HepG2 (cell line): ENCODE measurements around the gene ZNF19. TPM values are rescaled to one million over a fixed set of nuclear protein-coding genes. Genes with fewer than 3 reads are reported as not detected.

Experiments
- BRF2 ChIP-seq: sonication (generic); formaldehyde crosslinking; IDR thresholded peaks from 2 replicates; pipeline ENCODE4 v1.8.1; 2022; ENCODE audit warnings: mild to moderate bottlenecking, missing genetic modification reagents
- GABPB1 ChIP-seq: IDR thresholded peaks from 2 replicates; pipeline ENCODE4 v1.6.1; 2016; ENCODE audit warnings: mild to moderate bottlenecking, missing genetic modification reagents, moderate library complexity, missing compliant biosample characterization
- KIAA2018 ChIP-seq: sonication (generic); formaldehyde crosslinking; IDR thresholded peaks from 2 replicates; pipeline ENCODE4 v1.5.0; 2020; ENCODE audit warnings: mild to moderate bottlenecking, missing genetic modification reagents, borderline replicate concordance
- PTBP1 ChIP-seq: fragments of 200-400 bp; formaldehyde crosslinking; IDR thresholded peaks from 2 replicates; pipeline ENCODE4 v1.6.1; 2018; ENCODE audit warnings: low read length, low read depth; ENCODE audit not compliant: poor library complexity, severe bottlenecking
- RAD51 ChIP-seq: fragments of 450-650 bp; IDR thresholded peaks from 2 replicates; pipeline ENCODE4 v1.6.1; 2016; ENCODE audit warnings: borderline replicate concordance
- RFX1 ChIP-seq: fragments of 450-650 bp; IDR thresholded peaks from 2 replicates; pipeline ENCODE4 v1.6.1; 2017
- SOX13 ChIP-seq, 3 experiments: fragments of 450-650 bp in 1 of 3; sonication (generic) in 1 of 3; formaldehyde crosslinking in 1 of 3; IDR thresholded peaks in 2 of 3; conservative IDR thresholded peaks in 1 of 3; 2 replicates each; pipeline versions ENCODE4 v1.5.0 to v1.6.1; 2016 to 2020; ENCODE audit warnings: antibody characterized with exemption in 1 of 3, mild to moderate bottlenecking in 1 of 3, missing compliant biosample characterization in 1 of 3, missing genetic modification reagents in 1 of 3, moderate library complexity in 1 of 3
- TAF1 ChIP-seq: sonication (generic); formaldehyde crosslinking; IDR thresholded peaks from 2 replicates; pipeline ENCODE4 v1.4.0; 2020; ENCODE audit warnings: missing genetic modification reagents
- ZNF33A ChIP-seq: sonication (generic); formaldehyde crosslinking; IDR thresholded peaks from 2 replicates; pipeline ENCODE4 v1.5.1; 2020; ENCODE audit warnings: missing genetic modification reagents, mild to moderate bottlenecking, moderate library complexity, borderline replicate concordance
- ZNF552 ChIP-seq: sonication (generic); formaldehyde crosslinking; IDR thresholded peaks from 2 replicates; pipeline ENCODE4 v1.9.0; 2022; ENCODE audit warnings: missing genetic modification reagents, mild to moderate bottlenecking, borderline replicate concordance
- ZNF558 ChIP-seq: sonication (generic); formaldehyde crosslinking; IDR thresholded peaks from 2 replicates; pipeline ENCODE4 v1.9.0; 2022; ENCODE audit warnings: mild to moderate bottlenecking, missing genetic modification reagents, borderline replicate concordance
- ZNF746 ChIP-seq: sonication (generic); formaldehyde crosslinking; IDR thresholded peaks from 2 replicates; pipeline ENCODE4 v1.8.0; 2022; ENCODE audit warnings: mild to moderate bottlenecking, missing genetic modification reagents
- polyA plus RNA-seq, 8 experiments: library from polyadenylated mRNA; depleted of rRNA in 3 of 8; stranded (reverse) in 7 of 8; unstranded in 1 of 8; fragments of >200 nt; fragmentation: Illumina TruSeq in 4 of 8; extraction: Trizol in 4 of 8; gene quantifications; 2 replicates each; pipeline versions ENCODE4 v1.2.1 to v1.2.3, GENCODE V29; 2011 to 2016; ENCODE audit warnings: low read depth in 4 of 8, missing spikeins in 1 of 8, mixed read lengths in 1 of 8; ENCODE audit not compliant: insufficient read depth in 1 of 8
- total RNA-seq, 5 experiments: library from RNA; depleted of rRNA; stranded (reverse); fragments of >200 nt; fragmentation: Illumina TruSeq; extraction: Trizol; gene quantifications; 2 replicates each; pipeline ENCODE4 v1.2.3, GENCODE V29; 2016; ENCODE audit warnings: low read depth in 1 of 5

Gene ZNF19
- total and polyA plus RNA-seq, 2 of the 13 experiments (the other 11 are each of a cell fraction or from before 2014, with no cell fraction given), result 3.2 to 5.8 TPM

- TF ChIP-seq ZNF558 (CRISPR knock-in tag) (no peak), BRF2 (CRISPR knock-in tag) (no peak), SOX13 (IDR thresholded peaks at IDR 0.05) (no peak), SOX13 (CRISPR knock-in tag; conservative IDR thresholded peaks at IDR 0.05 in 1 of 2, IDR thresholded peaks at IDR 0.05 in 1 of 2) (no peak), KIAA2018 (0 out of 2 replicates have a peak, but pooled peaks have one; percentile 14), TAF1 (CRISPR knock-in tag) (no peak), RFX1 (no peak), PTBP1 (no peak), RAD51 (no peak), ZNF552 (no peak), ZNF33A (no peak), GABPB1 (CRISPR knock-in tag) (no peak), ZNF746 (0 out of 2 replicates have a peak, but pooled peaks have one; percentile 34)
Observed at GRCh38 chr16:71425746-71426068, 63.4 kb downstream of the ZNF19 start (continued).
